ENCODE measurements around the gene ITPK1. TPM values are rescaled to one million over a fixed set of nuclear protein-coding genes. Genes with fewer than 3 reads are reported as not detected.

ITPK1 gene
- total and polyA plus RNA-seq, 5 donors from 2014 or later = 19.5 to 54.1 (median 22.1) TPM

- H3K27me3 ChIP-seq (ENCODE audit: control insufficient read depth, insufficient read depth, low read length) = no peaks in the 10 kb centered on the region
- H3K4me3 Mint-ChIP-seq = no peak overlapping the region
- H3K27ac ChIP-seq (ENCODE audit: insufficient read depth, low read length, poor library complexity, severe bottlenecking) = no peak overlapping the region
- peaks cover 16% of the 10 kb centered on the region for H3K36me3 Mint-ChIP-seq
- H3K36me3 ChIP-seq (ENCODE audit: control insufficient read depth, insufficient read depth, low read length) = peaks cover 30% of the 10 kb centered on the region
- no peaks in the 10 kb centered on the region for H3K9me3 ChIP-seq (ENCODE audit: control insufficient read depth in 2 of 2, low read length in 2 of 2)
- H3K4me1 Mint-ChIP-seq = peaks cover 0 to 2% (median 1%) of the 10 kb centered on the region in 4 donors
- no peak for DNase-seq
- no peak for ATAC-seq (ENCODE audit: low read depth in 2 of 2)
- no peaks in the 10 kb centered on the region for H3K9me3 Mint-ChIP-seq
- H3K27ac Mint-ChIP-seq = peak overlapping the region in 1 of 3 donors; percentile 79
- no peak overlapping the region for H3K4me3 ChIP-seq (ENCODE audit: low read depth, low read length)
- H3K27me3 Mint-ChIP-seq = no peaks in the 10 kb centered on the region
- no peaks in the 10 kb centered on the region for H3K4me1 ChIP-seq (ENCODE audit: control insufficient read depth, insufficient read depth, low read length, poor library complexity, severe bottlenecking)
These were observed 173.1 kb downstream of the ITPK1 start for GRCh38 chr14:92942576-92942975.

- DNase-seq (no peak), ATAC-seq (ENCODE audit: low read depth in 2 of 2) (no peak)
- Histone ChIP-seq H3K27me3 (ENCODE audit: control insufficient read depth, insufficient read depth, low read length) (no peaks in the 10 kb centered on the region), H3K27ac (ENCODE audit: insufficient read depth, low read length, poor library complexity, severe bottlenecking) (no peak overlapping the region), H3K4me3 (ENCODE audit: low read depth, low read length) (no peak overlapping the region), H3K36me3 (ENCODE audit: control insufficient read depth, insufficient read depth, low read length) (peaks cover 31% of the 10 kb centered on the region), H3K9me3 (ENCODE audit: control insufficient read depth in 2 of 2, low read length in 2 of 2) (no peaks in the 10 kb centered on the region), H3K4me1 (ENCODE audit: control insufficient read depth, insufficient read depth, low read length, poor library complexity, severe bottlenecking) (no peaks in the 10 kb centered on the region)
- H3K27ac Mint-ChIP-seq = peak overlapping the region in 1 of 3 donors; percentile 79
- H3K36me3 Mint-ChIP-seq = peaks cover 17% of the 10 kb centered on the region
- H3K4me3 Mint-ChIP-seq = no peak overlapping the region
- H3K27me3 Mint-ChIP-seq = no peaks in the 10 kb centered on the region
- no peaks in the 10 kb centered on the region for H3K9me3 Mint-ChIP-seq
- H3K4me1 Mint-ChIP-seq = peaks cover 0 to 2% (median 1%) of the 10 kb centered on the region in 4 donors
These were observed 173.6 kb downstream of the ITPK1 start for GRCh38 chr14:92942136-92942535.

GRCh38 chr14:92941531-92941930, 174.2 kb downstream of the ITPK1 start:
- H3K27ac Mint-ChIP-seq = peak overlapping the region in 1 of 3 donors; percentile 76

GRCh38 chr14:92940543-92940942, 175.2 kb downstream of the ITPK1 start:
- ATAC-seq (ENCODE audit: low read depth in 2 of 2) (no peak), DNase-seq (no peak)
- Mint-ChIP-seq H3K36me3 (peaks cover 17% of the 10 kb centered on the region), H3K9me3 (no peaks in the 10 kb centered on the region), H3K27ac (no peak overlapping the region), H3K4me3 (no peak overlapping the region), H3K27me3 (no peaks in the 10 kb centered on the region), H3K4me1 (peaks cover 0 to 2% (median 1%) of the 10 kb centered on the region in 4 donors)
- no peak overlapping the region for H3K4me3 ChIP-seq (ENCODE audit: low read depth, low read length)
- H3K27ac ChIP-seq (ENCODE audit: insufficient read depth, low read length, poor library complexity, severe bottlenecking) = no peak overlapping the region
- no peaks in the 10 kb centered on the region for H3K27me3 ChIP-seq (ENCODE audit: control insufficient read depth, insufficient read depth, low read length)
- H3K36me3 ChIP-seq (ENCODE audit: control insufficient read depth, insufficient read depth, low read length) = peaks cover 37% of the 10 kb centered on the region
- H3K4me1 ChIP-seq (ENCODE audit: control insufficient read depth, insufficient read depth, low read length, poor library complexity, severe bottlenecking) = no peaks in the 10 kb centered on the region
- H3K9me3 ChIP-seq (ENCODE audit: control insufficient read depth in 2 of 2, low read length in 2 of 2) = no peaks in the 10 kb centered on the region

More at GRCh38 chr14:92941531-92941930, 174.2 kb downstream of the ITPK1 start:
- Histone ChIP-seq H3K4me3 (ENCODE audit: low read depth, low read length) (no peak overlapping the region), H3K27me3 (ENCODE audit: control insufficient read depth, insufficient read depth, low read length) (no peaks in the 10 kb centered on the region), H3K36me3 (ENCODE audit: control insufficient read depth, insufficient read depth, low read length) (peaks cover 36% of the 10 kb centered on the region), H3K4me1 (ENCODE audit: control insufficient read depth, insufficient read depth, low read length, poor library complexity, severe bottlenecking) (no peaks in the 10 kb centered on the region), H3K9me3 (ENCODE audit: control insufficient read depth in 2 of 2, low read length in 2 of 2) (no peaks in the 10 kb centered on the region), H3K27ac (ENCODE audit: insufficient read depth, low read length, poor library complexity, severe bottlenecking) (no peak overlapping the region)
- DNase-seq = no peak
- Mint-ChIP-seq H3K36me3 (peaks cover 21% of the 10 kb centered on the region), H3K9me3 (no peaks in the 10 kb centered on the region), H3K27me3 (no peaks in the 10 kb centered on the region), H3K4me3 (no peak overlapping the region), H3K4me1 (peaks cover 0 to 2% (median 1%) of the 10 kb centered on the region in 4 donors)
- ATAC-seq (ENCODE audit: low read depth in 2 of 2) = no peak

GRCh38 chr14:92939699-92940098, 176.0 kb downstream of the ITPK1 start:
- DNase-seq (no peak), ATAC-seq (ENCODE audit: low read depth in 2 of 2) (no peak)
- peaks cover 17% of the 10 kb centered on the region for H3K36me3 Mint-ChIP-seq
- H3K4me1 ChIP-seq (ENCODE audit: control insufficient read depth, insufficient read depth, low read length, poor library complexity, severe bottlenecking) = no peaks in the 10 kb centered on the region
- H3K27ac ChIP-seq (ENCODE audit: insufficient read depth, low read length, poor library complexity, severe bottlenecking) = no peak overlapping the region
- H3K27ac Mint-ChIP-seq = no peak overlapping the region
- no peaks in the 10 kb centered on the region for H3K27me3 Mint-ChIP-seq
- no peaks in the 10 kb centered on the region for H3K27me3 ChIP-seq (ENCODE audit: control insufficient read depth, insufficient read depth, low read length)
- H3K9me3 ChIP-seq (ENCODE audit: control insufficient read depth in 2 of 2, low read length in 2 of 2) = no peaks in the 10 kb centered on the region
- H3K9me3 Mint-ChIP-seq = no peaks in the 10 kb centered on the region
- no peak overlapping the region for H3K4me3 Mint-ChIP-seq
- H3K36me3 ChIP-seq (ENCODE audit: control insufficient read depth, insufficient read depth, low read length) = peaks cover 30% of the 10 kb centered on the region
- no peak overlapping the region for H3K4me3 ChIP-seq (ENCODE audit: low read depth, low read length)
- H3K4me1 Mint-ChIP-seq = peaks cover 0 to 2% (median 1%) of the 10 kb centered on the region in 4 donors

GRCh38 chr14:92938890-92939671, 176.6 kb downstream of the ITPK1 start:
- Histone ChIP-seq H3K27ac (ENCODE audit: insufficient read depth, low read length, poor library complexity, severe bottlenecking) (no peak overlapping the region), H3K4me1 (ENCODE audit: control insufficient read depth, insufficient read depth, low read length, poor library complexity, severe bottlenecking) (no peaks in the 10 kb centered on the region), H3K27me3 (ENCODE audit: control insufficient read depth, insufficient read depth, low read length) (no peaks in the 10 kb centered on the region), H3K9me3 (ENCODE audit: control insufficient read depth in 2 of 2, low read length in 2 of 2) (no peaks in the 10 kb centered on the region), H3K36me3 (ENCODE audit: control insufficient read depth, insufficient read depth, low read length) (peaks cover 24% of the 10 kb centered on the region), H3K4me3 (ENCODE audit: low read depth, low read length) (no peak overlapping the region)
- Mint-ChIP-seq H3K4me1 (no peaks in the 10 kb centered on the region), H3K4me3 (no peak overlapping the region), H3K9me3 (no peaks in the 10 kb centered on the region), H3K27ac (no peak overlapping the region), H3K36me3 (peaks cover 11% of the 10 kb centered on the region), H3K27me3 (no peaks in the 10 kb centered on the region)
- ATAC-seq (ENCODE audit: low read depth in 2 of 2) (no peak), DNase-seq (no peak)

- Mint-ChIP-seq H3K36me3 (peaks cover 11% of the 10 kb centered on the region), H3K4me3 (no peak overlapping the region), H3K27me3 (no peaks in the 10 kb centered on the region), H3K4me1 (no peaks in the 10 kb centered on the region), H3K27ac (peak overlapping the region in 1 of 3 donors; percentile 69), H3K9me3 (no peaks in the 10 kb centered on the region)
- DNase-seq (no peak), ATAC-seq (ENCODE audit: low read depth in 2 of 2) (no peak)
- no peak overlapping the region for H3K4me3 ChIP-seq (ENCODE audit: low read depth, low read length)
- no peaks in the 10 kb centered on the region for H3K27me3 ChIP-seq (ENCODE audit: control insufficient read depth, insufficient read depth, low read length)
- no peaks in the 10 kb centered on the region for H3K4me1 ChIP-seq (ENCODE audit: control insufficient read depth, insufficient read depth, low read length, poor library complexity, severe bottlenecking)
- no peaks in the 10 kb centered on the region for H3K9me3 ChIP-seq (ENCODE audit: control insufficient read depth in 2 of 2, low read length in 2 of 2)
- no peak overlapping the region for H3K27ac ChIP-seq (ENCODE audit: insufficient read depth, low read length, poor library complexity, severe bottlenecking)
- H3K36me3 ChIP-seq (ENCODE audit: control insufficient read depth, insufficient read depth, low read length) = peaks cover 18% of the 10 kb centered on the region
These were observed 177.4 kb downstream of the ITPK1 start for GRCh38 chr14:92938235-92938875.
